GM23338 (cell line): ENCODE measurements around the gene SP6.
A peak's percentile ranks its signal among the peaks of the same experiment; 100 is the strongest.

Experiments used
- CREB1 ChIP-seq: fragments of 250-450 bp; sonication (Bioruptor Pico); IDR thresholded peaks from 2 replicates; pipeline ENCODE4 v1.5.0; 2020; ENCODE audit warnings: low read depth, mild to moderate bottlenecking, moderate library complexity
- CTCF ChIP-seq, 2 experiments: fragments of 200-600 bp in 1 of 2; sonication (generic) in 1 of 2; conservative IDR thresholded peaks; 2 replicates each; pipeline versions ENCODE4 v1.5.1 to v1.6.1; 2016 to 2017; ENCODE audit warnings: antibody characterized with exemption in 2 of 2, low read depth in 2 of 2, mild to moderate bottlenecking in 2 of 2, moderate library complexity in 1 of 2
- ETS1 ChIP-seq: IDR thresholded peaks from 2 replicates; pipeline ENCODE4 v1.6.1; 2016; ENCODE audit warnings: antibody characterized with exemption
- EZH2 ChIP-seq: fragments of 200-600 bp; sonication (generic); IDR thresholded peaks from one replicate; pipeline ENCODE4 v1.8.0; 2017; ENCODE audit warnings: antibody characterized with exemption, mild to moderate bottlenecking, low read depth; ENCODE audit not compliant: unreplicated experiment
- EZH2phosphoT487 ChIP-seq: fragments of 200-600 bp; sonication (generic); IDR thresholded peaks from one replicate; pipeline ENCODE4 v1.8.1; 2018; ENCODE audit warnings: antibody characterized with exemption; ENCODE audit not compliant: unreplicated experiment
- JUNB ChIP-seq: IDR thresholded peaks from one replicate; pipeline ENCODE4 v1.6.1; 2016; ENCODE audit warnings: antibody characterized with exemption; ENCODE audit not compliant: unreplicated experiment
- NANOG ChIP-seq: IDR thresholded peaks from 2 replicates; pipeline ENCODE4 v1.6.1; 2016; ENCODE audit warnings: antibody characterized with exemption, borderline replicate concordance
- POLR2AphosphoS5 ChIP-seq: IDR thresholded peaks from 2 replicates; pipeline ENCODE4 v1.6.1; 2016; ENCODE audit warnings: antibody characterized with exemption, low read depth
- REST ChIP-seq: IDR thresholded peaks from one replicate; pipeline ENCODE4 v1.6.1; 2018; ENCODE audit warnings: antibody characterized with exemption; ENCODE audit not compliant: unreplicated experiment
- STAT1 ChIP-seq: IDR thresholded peaks from one replicate; pipeline ENCODE4 v1.6.1; 2016; ENCODE audit warnings: antibody characterized with exemption; ENCODE audit not compliant: unreplicated experiment
- ZNF114 ChIP-seq: fragments of 250-450 bp; sonication (Bioruptor Pico); IDR thresholded peaks from 2 replicates; pipeline ENCODE4 v1.5.0; 2020; ENCODE audit warnings: mild to moderate bottlenecking, moderate library complexity
- ZNF331 ChIP-seq: fragments of 250-450 bp; sonication (Bioruptor Pico); IDR thresholded peaks from 2 replicates; pipeline ENCODE4 v1.5.0; 2020; ENCODE audit warnings: low read depth, mild to moderate bottlenecking, moderate library complexity

- no peak for TF ChIP-seq POLR2AphosphoS5
- TF ChIP-seq CTCF (conservative IDR thresholded peaks at IDR 0.05; ENCODE audit: low read depth in 2 of 2), result 0 out of 4 replicates have a peak, but pooled peaks of 1 of the 2 experiments have one; percentile 4
- no peak for TF ChIP-seq CREB1 (CRISPR knock-in tag)
- TF ChIP-seq EZH2phosphoT487, result no peak
- no peak for TF ChIP-seq REST
- TF ChIP-seq EZH2, result no peak
- TF ChIP-seq ZNF114 (CRISPR knock-in tag), result no peak
- TF ChIP-seq ETS1, result no peak
- no peak for TF ChIP-seq JUNB
- no peak for TF ChIP-seq ZNF331
- no peak for TF ChIP-seq NANOG
- TF ChIP-seq STAT1, result no peak
Measured at GRCh38 chr17:47843391-47843730, 7.6 kb downstream of the SP6 start.
